ENCODE data around the gene CEP152. TPM values are rescaled to one million over a fixed set of nuclear protein-coding genes. Genes with fewer than 3 reads are reported as not detected.

Gene CEP152
- polyA plus RNA-seq, 1 donor from 2014 or later, result 1.3 TPM

GRCh38 chr15:48718646-48719045, 92.2 kb downstream of the CEP152 start:
- Histone ChIP-seq H3K9me3 (ENCODE audit: low read length) (no peaks in the 10 kb centered on the region), H3F3A (ENCODE audit: insufficient read depth, low read length, poor library complexity, severe bottlenecking) (no peaks in the 10 kb centered on the region), H3K27ac (ENCODE audit: low read length) (no peak overlapping the region), H3K27me3 (ENCODE audit: insufficient read depth, low read depth, low read length) (no peaks in the 10 kb centered on the region), H3K36me3 (ENCODE audit: insufficient read depth, low read length) (no peaks in the 10 kb centered on the region), H3K4me2 (ENCODE audit: low read length) (no peak overlapping the region), H3K9ac (ENCODE audit: low read length) (no peak overlapping the region), H3K9me2 (ENCODE audit: insufficient read depth, low read length) (no peaks in the 10 kb centered on the region), H2AFZ (ENCODE audit: low read depth, low read length) (no peak overlapping the region), H3K4me3 (ENCODE audit: low read length) (no peak overlapping the region), H4K20me1 (ENCODE audit: insufficient read depth) (no peaks in the 10 kb centered on the region), H3K79me2 (replicated peaks; ENCODE audit: insufficient read depth, low read length) (no peaks in the 10 kb centered on the region)
- TF ChIP-seq RAD21 (conservative IDR thresholded peaks at IDR 0.05), result no peak
- TF ChIP-seq MXI1 (conservative IDR thresholded peaks at IDR 0.05; ENCODE audit: poor library complexity, severe bottlenecking), result no peak
- TF ChIP-seq CTCF (IDR thresholded peaks at IDR 0.05; ENCODE audit: poor library complexity, severe bottlenecking), result no peak
- no peak for TF ChIP-seq POLR2AphosphoS5 (IDR thresholded peaks at IDR 0.05)
- no peak for TF ChIP-seq EZH2 (IDR thresholded peaks at IDR 0.05; ENCODE audit: borderline replicate concordance, insufficient read depth, low read length, poor library complexity, severe bottlenecking)
- TF ChIP-seq EP300 (conservative IDR thresholded peaks at IDR 0.05; ENCODE audit: poor library complexity, severe bottlenecking), result no peak
- TF ChIP-seq TAF1 (IDR thresholded peaks at IDR 0.05; ENCODE audit: low read depth), result no peak
- TF ChIP-seq, protein P1, sequence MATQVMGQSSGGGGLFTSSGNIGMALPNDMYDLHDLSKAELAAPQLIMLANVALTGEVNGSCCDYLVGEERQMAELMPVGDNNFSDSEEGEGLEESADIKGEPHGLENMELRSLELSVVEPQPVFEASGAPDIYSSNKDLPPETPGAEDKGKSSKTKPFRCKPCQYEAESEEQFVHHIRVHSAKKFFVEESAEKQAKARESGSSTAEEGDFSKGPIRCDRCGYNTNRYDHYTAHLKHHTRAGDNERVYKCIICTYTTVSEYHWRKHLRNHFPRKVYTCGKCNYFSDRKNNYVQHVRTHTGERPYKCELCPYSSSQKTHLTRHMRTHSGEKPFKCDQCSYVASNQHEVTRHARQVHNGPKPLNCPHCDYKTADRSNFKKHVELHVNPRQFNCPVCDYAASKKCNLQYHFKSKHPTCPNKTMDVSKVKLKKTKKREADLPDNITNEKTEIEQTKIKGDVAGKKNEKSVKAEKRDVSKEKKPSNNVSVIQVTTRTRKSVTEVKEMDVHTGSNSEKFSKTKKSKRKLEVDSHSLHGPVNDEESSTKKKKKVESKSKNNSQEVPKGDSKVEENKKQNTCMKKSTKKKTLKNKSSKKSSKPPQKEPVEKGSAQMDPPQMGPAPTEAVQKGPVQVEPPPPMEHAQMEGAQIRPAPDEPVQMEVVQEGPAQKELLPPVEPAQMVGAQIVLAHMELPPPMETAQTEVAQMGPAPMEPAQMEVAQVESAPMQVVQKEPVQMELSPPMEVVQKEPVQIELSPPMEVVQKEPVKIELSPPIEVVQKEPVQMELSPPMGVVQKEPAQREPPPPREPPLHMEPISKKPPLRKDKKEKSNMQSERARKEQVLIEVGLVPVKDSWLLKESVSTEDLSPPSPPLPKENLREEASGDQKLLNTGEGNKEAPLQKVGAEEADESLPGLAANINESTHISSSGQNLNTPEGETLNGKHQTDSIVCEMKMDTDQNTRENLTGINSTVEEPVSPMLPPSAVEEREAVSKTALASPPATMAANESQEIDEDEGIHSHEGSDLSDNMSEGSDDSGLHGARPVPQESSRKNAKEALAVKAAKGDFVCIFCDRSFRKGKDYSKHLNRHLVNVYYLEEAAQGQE (IDR thresholded peaks at IDR 0.05; ENCODE audit: borderline replicate concordance), result no peak
- TF ChIP-seq SMC3 (conservative IDR thresholded peaks at IDR 0.05; ENCODE audit: poor library complexity), result no peak

GRCh38 chr15:48717458-48717857, 93.4 kb downstream of the CEP152 start:
- Histone ChIP-seq H3K27ac (ENCODE audit: low read length) (no peak overlapping the region), H3K9me3 (ENCODE audit: low read length) (no peaks in the 10 kb centered on the region), H3K9ac (ENCODE audit: low read length) (no peak overlapping the region), H3K4me3 (ENCODE audit: low read length) (no peak overlapping the region), H3F3A (ENCODE audit: insufficient read depth, low read length, poor library complexity, severe bottlenecking) (no peaks in the 10 kb centered on the region), H3K36me3 (ENCODE audit: insufficient read depth, low read length) (no peaks in the 10 kb centered on the region), H3K4me2 (ENCODE audit: low read length) (no peak overlapping the region), H3K9me2 (ENCODE audit: insufficient read depth, low read length) (no peaks in the 10 kb centered on the region), H2AFZ (ENCODE audit: low read depth, low read length) (no peak overlapping the region), H4K20me1 (ENCODE audit: insufficient read depth) (no peaks in the 10 kb centered on the region), H3K27me3 (ENCODE audit: insufficient read depth, low read depth, low read length) (no peaks in the 10 kb centered on the region), H3K79me2 (replicated peaks; ENCODE audit: insufficient read depth, low read length) (no peaks in the 10 kb centered on the region)
- TF ChIP-seq SMC3 (conservative IDR thresholded peaks at IDR 0.05; ENCODE audit: poor library complexity) (no peak), EZH2 (IDR thresholded peaks at IDR 0.05; ENCODE audit: borderline replicate concordance, insufficient read depth, low read length, poor library complexity, severe bottlenecking) (no peak), POLR2AphosphoS5 (IDR thresholded peaks at IDR 0.05) (no peak), RAD21 (conservative IDR thresholded peaks at IDR 0.05) (no peak), EP300 (conservative IDR thresholded peaks at IDR 0.05; ENCODE audit: poor library complexity, severe bottlenecking) (no peak), CTCF (IDR thresholded peaks at IDR 0.05; ENCODE audit: poor library complexity, severe bottlenecking) (no peak), MXI1 (conservative IDR thresholded peaks at IDR 0.05; ENCODE audit: poor library complexity, severe bottlenecking) (no peak), TAF1 (IDR thresholded peaks at IDR 0.05; ENCODE audit: low read depth) (no peak)
- TF ChIP-seq, protein P1 (IDR thresholded peaks at IDR 0.05; ENCODE audit: borderline replicate concordance), result no peak

Data from neural cell (in vitro differentiated cells).